Stimulated activated memory B cell treated with anti-CD40 and anti-IgM and Interleukin-4, amounts not matched to agents 10 μg/mL and 1 μg/mL and 100 μg/mL, for 72 hours (primary cell): Measurements from ENCODE around the gene TATDN2.

Source experiments
- ATAC-seq: fragments of 150-1000 bp; cut with Tn5 transposase; 2 replicates; pipeline ENCODE4 v1.10.0; 2021
- H3K27ac Mint-ChIP-seq: one replicate; pipeline ENCODE4 v1.8.0; 2022; ENCODE audit warnings: mild to moderate bottlenecking, mixed read lengths
- H3K27me3 Mint-ChIP-seq: one replicate; pipeline ENCODE4 v1.8.0; 2022; ENCODE audit warnings: mixed read lengths
- H3K36me3 Mint-ChIP-seq: one replicate; pipeline ENCODE4 v1.8.0; 2022; ENCODE audit warnings: mixed read lengths
- H3K4me1 Mint-ChIP-seq: one replicate; pipeline ENCODE4 v1.8.0; 2022; ENCODE audit warnings: mixed read lengths
- H3K4me3 Mint-ChIP-seq: one replicate; pipeline ENCODE4 v1.8.0; 2022; ENCODE audit warnings: mild to moderate bottlenecking, moderate library complexity, mixed read lengths
- H3K9me3 Mint-ChIP-seq: one replicate; pipeline ENCODE4 v1.8.0; 2022; ENCODE audit warnings: mixed read lengths

TATDN2 gene

DNA sequence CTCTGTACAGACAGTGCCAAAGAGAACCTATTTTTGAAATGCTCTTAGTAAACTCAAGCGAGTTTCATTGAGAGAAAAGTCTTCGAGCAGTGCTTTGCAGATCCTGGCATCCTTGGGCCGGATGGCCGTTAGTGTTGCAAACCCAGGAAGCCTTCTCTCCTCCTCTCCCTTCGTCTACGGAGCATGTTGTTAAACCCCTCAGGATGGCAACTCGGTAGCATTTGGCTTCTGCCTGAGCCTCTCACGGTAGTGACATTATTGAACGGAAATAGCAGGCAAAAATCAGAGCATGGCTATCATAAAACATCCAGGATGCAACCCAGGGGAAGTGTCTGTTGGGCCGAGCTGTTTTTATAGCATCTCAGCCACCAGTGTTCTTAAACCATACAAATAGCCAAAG lies 79.3 kb downstream of the TATDN2 start:
- Mint-ChIP-seq H3K4me3 (no peak overlapping the region), H3K27me3 (peaks cover 30% of the 10 kb centered on the region), H3K36me3 (no peaks in the 10 kb centered on the region), H3K9me3 (no peaks in the 10 kb centered on the region), H3K27ac (no peak overlapping the region), H3K4me1 (peaks cover 4% of the 10 kb centered on the region)
- ATAC-seq, result no peak

DNA sequence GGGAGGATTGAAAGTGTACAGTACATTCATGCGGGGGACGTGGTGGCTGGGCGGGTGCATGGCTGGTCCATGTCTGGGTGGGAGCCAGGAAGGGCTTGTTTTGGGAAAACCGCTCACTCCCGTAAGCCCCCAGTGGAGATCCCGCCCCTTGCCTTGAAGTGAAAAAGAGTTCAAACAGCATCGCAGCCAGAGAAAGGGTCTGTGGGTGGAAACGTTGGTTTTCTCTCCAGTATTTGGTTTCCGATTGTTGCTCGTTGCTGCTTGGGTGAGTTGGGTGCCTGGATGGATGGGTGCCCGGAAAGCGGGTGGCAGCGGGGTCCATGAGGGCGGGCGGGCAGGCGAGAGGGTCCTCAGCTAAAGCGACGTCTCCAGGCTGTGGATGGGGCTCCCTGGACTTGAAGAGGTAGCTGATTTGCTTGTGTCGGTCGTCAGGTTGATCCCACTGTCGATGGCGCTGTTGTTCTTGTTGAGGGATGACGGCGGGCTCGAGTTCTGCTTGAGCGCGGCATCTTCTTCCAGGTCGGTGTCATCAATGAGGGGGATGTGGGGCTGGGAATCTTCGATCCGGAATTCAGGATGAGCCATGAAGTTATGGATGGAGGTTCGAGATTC lies 80.3 kb downstream of the TATDN2 start:
- Mint-ChIP-seq H3K36me3 (no peaks in the 10 kb centered on the region), H3K27ac (no peak overlapping the region), H3K4me3 (no peak overlapping the region), H3K27me3 (peaks cover 28% of the 10 kb centered on the region), H3K9me3 (no peaks in the 10 kb centered on the region), H3K4me1 (peaks cover 14% of the 10 kb centered on the region)
- no peak for ATAC-seq

DNA sequence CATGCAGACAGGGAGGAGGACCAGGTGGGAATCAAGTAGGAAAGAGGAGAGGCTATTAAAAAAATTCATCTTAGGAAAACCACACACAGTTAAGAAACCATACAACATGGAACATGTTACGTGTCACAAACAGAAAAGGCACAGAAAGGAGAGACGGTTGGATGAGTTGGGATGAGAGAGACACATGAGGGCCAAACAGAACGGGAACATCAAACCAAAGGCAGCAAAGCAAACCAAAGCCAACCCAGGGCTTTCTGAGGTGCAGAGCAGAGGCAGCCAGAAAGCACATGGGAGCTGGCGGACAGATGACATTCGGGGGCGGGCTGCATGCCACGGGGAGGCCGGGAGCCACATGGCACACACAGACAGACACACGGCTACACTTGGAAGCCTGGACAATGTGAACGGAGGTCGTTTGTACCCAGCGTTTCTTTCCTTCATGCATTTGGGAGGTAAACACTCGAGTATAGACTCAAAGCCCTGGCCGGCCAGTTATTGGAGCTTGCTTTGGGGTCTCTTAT lies 81.3 kb downstream of the TATDN2 start:
- H3K36me3 Mint-ChIP-seq, result no peaks in the 10 kb centered on the region
- no peak overlapping the region for H3K27ac Mint-ChIP-seq

GRCh38 chr3:10330319-10330718 lies 82.1 kb downstream of the TATDN2 start:
- H3K27me3 Mint-ChIP-seq, result peaks cover 15% of the 10 kb centered on the region
- no peak overlapping the region for H3K4me3 Mint-ChIP-seq
- no peaks in the 10 kb centered on the region for H3K9me3 Mint-ChIP-seq
- H3K27ac Mint-ChIP-seq, result no peak overlapping the region
- no peak for ATAC-seq
- no peaks in the 10 kb centered on the region for H3K36me3 Mint-ChIP-seq
- peaks cover 24% of the 10 kb centered on the region for H3K4me1 Mint-ChIP-seq

More for the DNA sequence above, 81.3 kb downstream of the TATDN2 start:
- Mint-ChIP-seq H3K27me3 (peaks cover 18% of the 10 kb centered on the region), H3K9me3 (no peaks in the 10 kb centered on the region), H3K4me3 (no peak overlapping the region), H3K4me1 (peaks cover 18% of the 10 kb centered on the region)
- no peak for ATAC-seq
